Fibroblast of lung (primary cell): ENCODE results near the gene GRHL3. TPM values are rescaled to one million over a fixed set of nuclear protein-coding genes. Genes with fewer than 3 reads are reported as not detected.

ENCODE experiments used
- DNase-seq, 2 donors: peaks; one replicate each; pipeline versions ENCODE4 v3.0.0 to v3.0.0-alpha.2; 2010; ENCODE audit warnings: low read depth in 2 of 2
- H2AFZ ChIP-seq: 2 replicates; pipeline ENCODE4 v1.5.1; 2012; ENCODE audit warnings: low read length, control low read depth, inconsistent platforms
- H3K27ac ChIP-seq: 2 replicates; pipeline ENCODE4 v1.5.1; 2011; ENCODE audit warnings: low read length, control low read depth; ENCODE audit not compliant: insufficient read depth
- H3K27me3 ChIP-seq: 2 replicates; pipeline ENCODE4 v1.5.1; 2011; ENCODE audit warnings: mild to moderate bottlenecking, low read length; ENCODE audit not compliant: control insufficient read depth, insufficient read depth
- H3K36me3 ChIP-seq: 2 replicates; pipeline ENCODE4 v1.5.1; 2011; ENCODE audit warnings: low read length; ENCODE audit not compliant: control insufficient read depth, insufficient read depth
- H3K4me1 ChIP-seq: 2 replicates; pipeline ENCODE4 v1.5.1; 2011; ENCODE audit warnings: low read length; ENCODE audit not compliant: control insufficient read depth, insufficient read depth; ENCODE audit errors: extremely low read depth
- H3K4me2 ChIP-seq: 2 replicates; pipeline ENCODE4 v1.5.1; 2011; ENCODE audit warnings: low read length, control low read depth; ENCODE audit not compliant: insufficient read depth; ENCODE audit errors: extremely low read depth
- H3K4me3 ChIP-seq, 4 experiments: fragments of 200-600 bp in 1 of 4; sonication (generic) in 1 of 4; replicated peaks in 1 of 4; 2 replicates each; pipeline ENCODE4 v1.5.1; 2011 to 2016; ENCODE audit warnings: low read length in 4 of 4, low read depth in 3 of 4, mild to moderate bottlenecking in 3 of 4, control low read depth in 2 of 4, inconsistent platforms in 1 of 4, mixed read lengths in 1 of 4; ENCODE audit not compliant: insufficient read depth in 1 of 4; ENCODE audit errors: control extremely low read depth in 1 of 4
- H3K79me2 ChIP-seq: 2 replicates; pipeline ENCODE4 v1.5.1; 2012; ENCODE audit warnings: mild to moderate bottlenecking, low read length, inconsistent platforms; ENCODE audit not compliant: control insufficient read depth, insufficient read depth
- H3K9ac ChIP-seq: 2 replicates; pipeline ENCODE4 v1.5.1; 2011; ENCODE audit warnings: mild to moderate bottlenecking, low read length, control low read depth; ENCODE audit not compliant: insufficient read depth
- H3K9me3 ChIP-seq: 2 replicates; pipeline ENCODE4 v1.5.1; 2012; ENCODE audit warnings: low read depth, low read length; ENCODE audit not compliant: control insufficient read depth, insufficient read depth
- H4K20me1 ChIP-seq: 2 replicates; pipeline ENCODE4 v1.5.1; 2011; ENCODE audit warnings: low read length; ENCODE audit not compliant: control insufficient read depth, insufficient read depth; ENCODE audit errors: extremely low read depth
- EZH2 ChIP-seq: IDR thresholded peaks from 2 replicates; pipeline ENCODE4 v1.5.1; 2012; ENCODE audit warnings: low read length, control low read depth, mild to moderate bottlenecking; ENCODE audit errors: missing control alignments
- polyA plus RNA-seq, 2 donors: library from polyadenylated mRNA; depleted of rRNA in 1 of 2; stranded (reverse) in 1 of 2; unstranded in 1 of 2; fragments of >200 nt; gene quantifications; 2 replicates each; pipeline ENCODE4 v1.2.1, GENCODE V29; 2011 to 2012; ENCODE audit warnings: missing spikeins in 1 of 2
- total RNA-seq: library from RNA; depleted of rRNA; stranded (reverse); fragments of >200 nt; gene quantifications from 2 replicates; pipeline ENCODE4 v1.2.1, GENCODE V29; 2014
- TF ChIP-seq, protein P1 (sequence below), 2 donors: IDR thresholded peaks in 1 of 2; conservative IDR thresholded peaks in 1 of 2; 1 replicate in 1 of 2; 2 replicates in 1 of 2; pipeline ENCODE4 v1.5.1; 2011 to 2012; ENCODE audit warnings: low read length in 2 of 2, control low read depth in 1 of 2, inconsistent platforms in 1 of 2, low read depth in 1 of 2, mild to moderate bottlenecking in 1 of 2

GRHL3 gene
- total and polyA plus RNA-seq, 2 donors (not counting 1 experiment from before 2014, with no cell fraction given) = 0.03 TPM; not detected in 1

DNA sequence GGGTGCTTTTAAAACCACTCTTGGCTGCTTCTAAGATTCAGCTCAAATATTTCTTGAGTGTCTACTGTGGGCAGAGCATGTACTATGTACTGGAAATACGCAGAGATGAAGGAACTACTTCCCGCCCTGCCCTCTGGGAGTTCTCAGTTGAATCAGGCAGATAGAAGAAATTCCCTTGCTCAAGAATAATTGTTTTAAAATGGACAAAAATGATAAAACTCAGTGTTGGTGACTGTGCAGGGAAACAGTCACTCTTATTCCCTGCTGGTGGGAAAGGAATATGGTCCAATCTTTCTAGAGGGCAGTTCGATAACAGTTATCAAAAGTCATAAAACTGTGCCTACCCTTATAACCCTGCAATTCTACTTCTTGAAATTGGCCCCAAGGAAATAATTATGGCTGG is 16.9 kb upstream of the GRHL3 start:
- H4K20me1 ChIP-seq = no peaks in the 10 kb centered on the region
- H3K27me3 ChIP-seq = peaks cover 16% of the 10 kb centered on the region
- H3K4me2 ChIP-seq = no peak overlapping the region
- H2AFZ ChIP-seq = no peak overlapping the region
- H3K9ac ChIP-seq = no peak overlapping the region
- peaks cover 2% of the 10 kb centered on the region for H3K4me1 ChIP-seq
- no peak for TF ChIP-seq EZH2
- TF ChIP-seq, protein P1, sequence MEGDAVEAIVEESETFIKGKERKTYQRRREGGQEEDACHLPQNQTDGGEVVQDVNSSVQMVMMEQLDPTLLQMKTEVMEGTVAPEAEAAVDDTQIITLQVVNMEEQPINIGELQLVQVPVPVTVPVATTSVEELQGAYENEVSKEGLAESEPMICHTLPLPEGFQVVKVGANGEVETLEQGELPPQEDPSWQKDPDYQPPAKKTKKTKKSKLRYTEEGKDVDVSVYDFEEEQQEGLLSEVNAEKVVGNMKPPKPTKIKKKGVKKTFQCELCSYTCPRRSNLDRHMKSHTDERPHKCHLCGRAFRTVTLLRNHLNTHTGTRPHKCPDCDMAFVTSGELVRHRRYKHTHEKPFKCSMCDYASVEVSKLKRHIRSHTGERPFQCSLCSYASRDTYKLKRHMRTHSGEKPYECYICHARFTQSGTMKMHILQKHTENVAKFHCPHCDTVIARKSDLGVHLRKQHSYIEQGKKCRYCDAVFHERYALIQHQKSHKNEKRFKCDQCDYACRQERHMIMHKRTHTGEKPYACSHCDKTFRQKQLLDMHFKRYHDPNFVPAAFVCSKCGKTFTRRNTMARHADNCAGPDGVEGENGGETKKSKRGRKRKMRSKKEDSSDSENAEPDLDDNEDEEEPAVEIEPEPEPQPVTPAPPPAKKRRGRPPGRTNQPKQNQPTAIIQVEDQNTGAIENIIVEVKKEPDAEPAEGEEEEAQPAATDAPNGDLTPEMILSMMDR (conservative IDR thresholded peaks at IDR 0.05 in 1 of 2, IDR thresholded peaks at IDR 0.05 in 1 of 2; ENCODE audit: low read depth in 1 of 2, low read length in 2 of 2) = no peak
- no peaks in the 10 kb centered on the region for H3K9me3 ChIP-seq
- H3K79me2 ChIP-seq = no peaks in the 10 kb centered on the region
- H3K4me3 ChIP-seq = no peak overlapping the region
- H3K36me3 ChIP-seq = no peaks in the 10 kb centered on the region
- DNase-seq = no peak
- no peak overlapping the region for H3K27ac ChIP-seq

DNA sequence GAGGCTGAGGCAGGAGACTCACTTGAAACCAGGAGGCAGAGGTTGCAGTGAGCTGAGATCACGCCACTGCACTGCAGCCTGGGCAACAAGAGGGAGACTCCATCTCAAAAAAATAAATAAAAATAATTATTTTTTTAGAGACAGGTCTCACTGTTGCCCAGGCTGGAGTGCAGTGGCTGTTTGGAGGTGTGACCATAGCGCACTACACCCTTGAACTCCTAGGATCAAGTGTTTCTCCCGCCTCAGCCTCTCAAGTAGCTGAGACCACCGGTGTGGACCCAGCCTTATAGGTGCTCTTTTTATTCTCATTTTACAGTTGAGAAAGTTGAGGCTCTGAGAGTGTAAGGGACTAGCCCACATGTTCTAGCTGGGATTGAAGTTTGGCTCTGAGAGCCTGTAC is 15.6 kb upstream of the GRHL3 start:
- H3K4me2 ChIP-seq = no peak overlapping the region
- peaks cover 23% of the 10 kb centered on the region for H3K27me3 ChIP-seq
- TF ChIP-seq, protein P1 (conservative IDR thresholded peaks at IDR 0.05 in 1 of 2, IDR thresholded peaks at IDR 0.05 in 1 of 2; ENCODE audit: low read depth in 1 of 2, low read length in 2 of 2) = no peak
- TF ChIP-seq EZH2 = no peak
- no peaks in the 10 kb centered on the region for H3K79me2 ChIP-seq
- H3K4me3 ChIP-seq = no peak overlapping the region
- H4K20me1 ChIP-seq = no peaks in the 10 kb centered on the region
- H3K9me3 ChIP-seq = no peaks in the 10 kb centered on the region
- H3K9ac ChIP-seq = no peak overlapping the region
- H3K36me3 ChIP-seq = no peaks in the 10 kb centered on the region
- no peak overlapping the region for H2AFZ ChIP-seq
- no peak overlapping the region for H3K27ac ChIP-seq
- peaks cover 2% of the 10 kb centered on the region for H3K4me1 ChIP-seq
- no peak for DNase-seq

DNA sequence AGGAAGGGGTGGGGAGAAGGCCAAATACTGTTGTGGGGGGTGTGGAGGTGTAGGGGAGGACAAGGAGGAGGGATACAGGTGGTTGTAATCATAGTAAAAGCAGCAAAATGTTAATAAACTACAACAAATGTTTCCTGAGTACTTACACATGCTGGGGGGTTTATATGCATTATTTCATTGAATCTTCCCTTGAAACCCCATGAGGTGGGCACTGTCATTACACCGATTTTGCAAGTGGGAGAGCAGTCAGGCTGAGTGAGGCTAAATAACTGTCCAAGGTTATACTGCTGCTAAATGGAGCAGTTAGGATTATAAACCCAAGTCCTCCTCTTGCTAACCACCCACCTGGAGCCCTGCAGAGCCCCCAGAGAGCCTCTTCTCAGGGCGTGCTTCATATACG is 14.4 kb upstream of the GRHL3 start:
- H3K4me2 ChIP-seq = no peak overlapping the region
- no peaks in the 10 kb centered on the region for H3K9me3 ChIP-seq
- no peaks in the 10 kb centered on the region for H3K79me2 ChIP-seq
- peaks cover 23% of the 10 kb centered on the region for H3K27me3 ChIP-seq
- peaks cover 2% of the 10 kb centered on the region for H3K4me1 ChIP-seq
- H3K9ac ChIP-seq = no peak overlapping the region
- no peak for DNase-seq
- H3K27ac ChIP-seq = no peak overlapping the region
- H3K4me3 ChIP-seq = no peak overlapping the region
- TF ChIP-seq EZH2 = no peak
- TF ChIP-seq, protein P1 (conservative IDR thresholded peaks at IDR 0.05 in 1 of 2, IDR thresholded peaks at IDR 0.05 in 1 of 2; ENCODE audit: low read depth in 1 of 2, low read length in 2 of 2) = no peak
- no peaks in the 10 kb centered on the region for H3K36me3 ChIP-seq
- H4K20me1 ChIP-seq = no peaks in the 10 kb centered on the region
- no peak overlapping the region for H2AFZ ChIP-seq
